ENCODE data around the gene NAV2.

The NAV2 gene

GRCh38 chr11:19966441-19966840, 253.8 kb downstream of the NAV2 start:
- no peaks in the 10 kb centered on the region for H3K9me3 ChIP-seq (ENCODE audit: control insufficient read depth, low read length)
- H3K36me3 ChIP-seq (ENCODE audit: control insufficient read depth, insufficient read depth, low read length) = no peaks in the 10 kb centered on the region
- H3K4me3 ChIP-seq (ENCODE audit: low read length) = no peak overlapping the region
- no peaks in the 10 kb centered on the region for H3K4me1 ChIP-seq (ENCODE audit: control insufficient read depth, insufficient read depth, low read length)
- H3K9ac ChIP-seq (ENCODE audit: low read length) = no peak overlapping the region
- no peaks in the 10 kb centered on the region for H3K27me3 ChIP-seq (ENCODE audit: control insufficient read depth, insufficient read depth, low read length)

- H3K9me3 ChIP-seq (ENCODE audit: control insufficient read depth, low read length) = no peaks in the 10 kb centered on the region
- H3K4me1 ChIP-seq (ENCODE audit: control insufficient read depth, insufficient read depth, low read length) = no peaks in the 10 kb centered on the region
- no peaks in the 10 kb centered on the region for H3K27me3 ChIP-seq (ENCODE audit: control insufficient read depth, insufficient read depth, low read length)
- no peak overlapping the region for H3K4me3 ChIP-seq (ENCODE audit: low read length)
- H3K9ac ChIP-seq (ENCODE audit: low read length) = no peak overlapping the region
- H3K36me3 ChIP-seq (ENCODE audit: control insufficient read depth, insufficient read depth, low read length) = no peaks in the 10 kb centered on the region
These were observed 254.3 kb downstream of the NAV2 start for GRCh38 chr11:19966927-19967326.

GRCh38 chr11:19967787-19968186, 255.2 kb downstream of the NAV2 start:
- H3K9ac ChIP-seq (ENCODE audit: low read length) = no peak overlapping the region
- H3K36me3 ChIP-seq (ENCODE audit: control insufficient read depth, insufficient read depth, low read length) = no peaks in the 10 kb centered on the region
- H3K4me1 ChIP-seq (ENCODE audit: control insufficient read depth, insufficient read depth, low read length) = no peaks in the 10 kb centered on the region
- no peak overlapping the region for H3K4me3 ChIP-seq (ENCODE audit: low read length)
- H3K9me3 ChIP-seq (ENCODE audit: control insufficient read depth, low read length) = no peaks in the 10 kb centered on the region
- H3K27me3 ChIP-seq (ENCODE audit: control insufficient read depth, insufficient read depth, low read length) = no peaks in the 10 kb centered on the region

- H3K36me3 ChIP-seq (ENCODE audit: control insufficient read depth, insufficient read depth, low read length) = no peaks in the 10 kb centered on the region
- no peaks in the 10 kb centered on the region for H3K4me1 ChIP-seq (ENCODE audit: control insufficient read depth, insufficient read depth, low read length)
- H3K9ac ChIP-seq (ENCODE audit: low read length) = no peak overlapping the region
- H3K4me3 ChIP-seq (ENCODE audit: low read length) = no peak overlapping the region
- no peaks in the 10 kb centered on the region for H3K9me3 ChIP-seq (ENCODE audit: control insufficient read depth, low read length)
- H3K27me3 ChIP-seq (ENCODE audit: control insufficient read depth, insufficient read depth, low read length) = no peaks in the 10 kb centered on the region
These were observed 256.2 kb downstream of the NAV2 start for GRCh38 chr11:19968860-19969259.

GRCh38 chr11:19970944-19971343, 258.3 kb downstream of the NAV2 start:
- H3K4me1 ChIP-seq (ENCODE audit: control insufficient read depth, insufficient read depth, low read length) = no peaks in the 10 kb centered on the region
- H3K9me3 ChIP-seq (ENCODE audit: control insufficient read depth, low read length) = no peaks in the 10 kb centered on the region
- H3K27me3 ChIP-seq (ENCODE audit: control insufficient read depth, insufficient read depth, low read length) = no peaks in the 10 kb centered on the region
- no peak overlapping the region for H3K4me3 ChIP-seq (ENCODE audit: low read length)
- H3K9ac ChIP-seq (ENCODE audit: low read length) = no peak overlapping the region
- H3K36me3 ChIP-seq (ENCODE audit: control insufficient read depth, insufficient read depth, low read length) = no peaks in the 10 kb centered on the region

GRCh38 chr11:19972091-19972490, 259.5 kb downstream of the NAV2 start:
- Histone ChIP-seq H3K27me3 (ENCODE audit: control insufficient read depth, insufficient read depth, low read length) (no peaks in the 10 kb centered on the region), H3K9me3 (ENCODE audit: control insufficient read depth, low read length) (no peaks in the 10 kb centered on the region), H3K9ac (ENCODE audit: low read length) (no peak overlapping the region), H3K4me3 (ENCODE audit: low read length) (no peak overlapping the region), H3K36me3 (ENCODE audit: control insufficient read depth, insufficient read depth, low read length) (no peaks in the 10 kb centered on the region), H3K4me1 (ENCODE audit: control insufficient read depth, insufficient read depth, low read length) (no peaks in the 10 kb centered on the region)

GRCh38 chr11:19972651-19973050, 260.0 kb downstream of the NAV2 start:
- H3K4me1 ChIP-seq (ENCODE audit: control insufficient read depth, insufficient read depth, low read length) = no peaks in the 10 kb centered on the region
- H3K4me3 ChIP-seq (ENCODE audit: low read length) = no peak overlapping the region
- no peaks in the 10 kb centered on the region for H3K36me3 ChIP-seq (ENCODE audit: control insufficient read depth, insufficient read depth, low read length)
- H3K9me3 ChIP-seq (ENCODE audit: control insufficient read depth, low read length) = no peaks in the 10 kb centered on the region
- no peak overlapping the region for H3K9ac ChIP-seq (ENCODE audit: low read length)
- H3K27me3 ChIP-seq (ENCODE audit: control insufficient read depth, insufficient read depth, low read length) = no peaks in the 10 kb centered on the region

DNA sequence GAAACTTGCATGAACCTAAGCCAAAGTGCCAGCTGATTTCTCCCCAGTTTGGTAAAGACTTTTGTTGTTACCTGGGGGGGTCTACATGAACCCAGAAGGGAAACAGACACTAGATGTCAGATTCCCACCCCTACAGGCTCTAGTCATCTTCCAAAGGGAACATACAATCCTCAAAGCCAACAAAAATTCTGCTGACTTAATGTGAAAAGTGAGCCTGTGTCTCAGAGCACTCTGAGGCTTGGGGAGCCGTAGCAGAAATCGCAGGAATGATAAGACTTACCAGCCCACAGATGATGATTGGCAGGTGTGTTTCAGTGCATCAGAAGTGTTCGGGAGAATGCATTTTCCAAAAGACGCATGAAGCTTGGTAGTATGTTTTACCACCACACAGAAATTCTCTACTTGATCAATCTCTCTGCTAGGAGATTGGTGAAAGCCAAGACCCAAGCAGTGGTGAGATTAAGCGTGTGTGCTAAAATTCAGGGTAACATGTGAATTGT, 260.5 kb downstream of the NAV2 start:
- Histone ChIP-seq H3K27me3 (ENCODE audit: control insufficient read depth, insufficient read depth, low read length) (no peaks in the 10 kb centered on the region), H3K4me3 (ENCODE audit: low read length) (no peak overlapping the region), H3K9me3 (ENCODE audit: control insufficient read depth, low read length) (no peaks in the 10 kb centered on the region), H3K9ac (ENCODE audit: low read length) (no peak overlapping the region), H3K36me3 (ENCODE audit: control insufficient read depth, insufficient read depth, low read length) (no peaks in the 10 kb centered on the region), H3K4me1 (ENCODE audit: control insufficient read depth, insufficient read depth, low read length) (no peaks in the 10 kb centered on the region)

DNA sequence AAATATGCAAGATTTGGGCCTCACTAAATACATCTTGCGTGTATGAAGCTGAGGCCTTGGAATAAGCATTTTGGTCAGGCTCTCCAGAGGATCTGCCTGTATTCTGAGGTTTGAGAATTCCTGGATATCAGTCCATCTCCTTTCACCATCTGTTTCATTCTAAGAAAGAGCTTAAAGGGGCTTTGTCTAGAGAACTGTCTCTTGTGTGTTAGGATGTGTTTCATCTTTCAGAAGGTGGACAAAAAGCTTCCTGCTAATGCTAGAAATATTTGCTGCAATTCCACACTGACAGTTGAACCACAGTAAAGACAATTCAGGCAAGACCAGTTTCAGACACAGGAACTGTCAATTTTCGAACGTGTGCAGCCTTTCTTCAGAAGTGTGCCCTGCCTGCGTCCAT, 262.2 kb downstream of the NAV2 start:
- H3K27me3 ChIP-seq (ENCODE audit: control insufficient read depth, insufficient read depth, low read length) = no peaks in the 10 kb centered on the region
- no peaks in the 10 kb centered on the region for H3K36me3 ChIP-seq (ENCODE audit: control insufficient read depth, insufficient read depth, low read length)
- H3K4me1 ChIP-seq (ENCODE audit: control insufficient read depth, insufficient read depth, low read length) = no peaks in the 10 kb centered on the region
- no peak overlapping the region for H3K4me3 ChIP-seq (ENCODE audit: low read length)
- H3K9me3 ChIP-seq (ENCODE audit: control insufficient read depth, low read length) = no peaks in the 10 kb centered on the region
- H3K9ac ChIP-seq (ENCODE audit: low read length) = no peak overlapping the region

DNA sequence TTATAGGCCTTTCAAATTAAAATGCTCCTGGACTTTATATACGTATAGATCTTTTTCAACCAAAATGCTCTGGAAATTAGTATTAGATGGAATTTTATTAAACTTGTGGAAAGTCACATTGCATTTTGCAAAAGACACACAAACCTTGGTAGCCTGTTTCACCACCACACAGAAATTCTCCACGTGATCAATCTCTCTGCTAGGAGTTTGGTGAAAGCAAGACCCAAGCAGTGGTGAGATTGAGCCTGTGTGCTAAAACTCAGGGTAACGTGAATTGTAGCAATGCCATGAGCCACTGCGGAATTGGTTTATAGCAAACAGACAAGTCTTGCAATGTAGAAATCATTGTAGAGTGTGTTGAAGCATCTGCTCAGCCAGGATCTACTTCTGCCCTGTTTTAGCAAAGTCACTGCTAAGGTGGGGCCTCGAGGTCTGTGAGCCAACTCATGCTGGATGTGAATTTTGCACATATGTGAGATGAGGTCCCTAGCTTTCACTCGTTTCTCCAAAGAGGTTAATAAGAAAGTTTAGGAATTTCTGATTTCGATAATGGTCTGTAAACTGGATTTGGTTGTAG, 262.9 kb downstream of the NAV2 start:
- Histone ChIP-seq H3K4me1 (ENCODE audit: control insufficient read depth, insufficient read depth, low read length) (no peaks in the 10 kb centered on the region), H3K27me3 (ENCODE audit: control insufficient read depth, insufficient read depth, low read length) (no peaks in the 10 kb centered on the region), H3K9me3 (ENCODE audit: control insufficient read depth, low read length) (no peaks in the 10 kb centered on the region), H3K9ac (ENCODE audit: low read length) (no peak overlapping the region), H3K36me3 (ENCODE audit: control insufficient read depth, insufficient read depth, low read length) (no peaks in the 10 kb centered on the region), H3K4me3 (ENCODE audit: low read length) (no peak overlapping the region)

GRCh38 chr11:19976281-19976941, 263.8 kb downstream of the NAV2 start:
- Histone ChIP-seq H3K36me3 (ENCODE audit: control insufficient read depth, insufficient read depth, low read length) (no peaks in the 10 kb centered on the region), H3K9me3 (ENCODE audit: control insufficient read depth, low read length) (no peaks in the 10 kb centered on the region), H3K4me3 (ENCODE audit: low read length) (no peak overlapping the region), H3K4me1 (ENCODE audit: control insufficient read depth, insufficient read depth, low read length) (peaks cover 4% of the 10 kb centered on the region), H3K27me3 (ENCODE audit: control insufficient read depth, insufficient read depth, low read length) (no peaks in the 10 kb centered on the region), H3K9ac (ENCODE audit: low read length) (no peak overlapping the region)

DNA sequence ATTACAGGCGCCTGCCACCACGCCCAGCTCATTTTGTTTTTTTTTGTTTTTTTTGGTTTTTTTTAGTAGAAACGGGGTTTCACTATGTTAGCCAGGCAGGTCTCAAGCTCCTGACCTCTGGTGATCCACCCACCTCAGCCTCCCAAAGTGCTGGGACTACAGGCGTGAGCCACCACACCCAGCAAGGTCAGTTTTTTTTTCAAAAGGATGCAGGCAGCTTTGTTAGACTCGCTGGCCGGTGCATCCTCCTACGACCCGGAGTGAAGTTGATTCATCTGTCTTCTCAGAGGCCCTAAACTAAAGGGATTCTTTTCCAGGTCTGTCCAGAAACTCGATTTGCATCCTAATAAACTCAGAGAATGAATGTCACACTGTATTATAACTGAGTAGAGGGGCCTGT, 265.3 kb downstream of the NAV2 start:
- Histone ChIP-seq H3K36me3 (ENCODE audit: control insufficient read depth, insufficient read depth, low read length) (no peaks in the 10 kb centered on the region), H3K9ac (ENCODE audit: low read length) (no peak overlapping the region), H3K27me3 (ENCODE audit: control insufficient read depth, insufficient read depth, low read length) (no peaks in the 10 kb centered on the region), H3K9me3 (ENCODE audit: control insufficient read depth, low read length) (no peaks in the 10 kb centered on the region), H3K4me1 (ENCODE audit: control insufficient read depth, insufficient read depth, low read length) (peaks cover 6% of the 10 kb centered on the region), H3K4me3 (ENCODE audit: low read length) (no peak overlapping the region)
